Fibroblast of peridontal ligament (primary cell): ENCODE data around the gene STXBP1.
A peak's percentile ranks its signal among the peaks of the same experiment; 100 is the strongest.
"Not testable (repeated sequence)": the region's sequence is repeated elsewhere in the genome, so short reads cannot be mapped to it uniquely, and the experiment has no call there.

Experiments used
- DNase-seq: peaks from one replicate; pipeline ENCODE4 v3.0.0-alpha.2; 2010; ENCODE audit errors: extremely low read depth

STXBP1 gene

DNA sequence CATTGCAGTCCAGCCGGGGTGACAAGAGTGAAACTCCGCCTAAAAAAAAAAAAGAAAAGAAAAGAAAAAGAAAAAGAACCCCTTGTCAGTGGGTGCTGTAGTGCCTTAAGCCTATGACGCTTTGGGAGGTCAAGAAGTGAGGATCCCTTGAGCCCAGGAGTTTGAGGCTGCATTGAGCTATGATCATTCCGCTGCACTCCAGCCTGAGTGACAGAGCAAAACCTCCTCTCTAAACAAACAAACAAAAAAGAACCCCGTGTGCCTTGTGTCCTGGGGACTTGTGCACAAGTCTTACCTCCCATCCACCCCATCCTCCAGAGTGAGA, 33.5 kb upstream of the STXBP1 start:
- DNase-seq: no peak

DNA sequence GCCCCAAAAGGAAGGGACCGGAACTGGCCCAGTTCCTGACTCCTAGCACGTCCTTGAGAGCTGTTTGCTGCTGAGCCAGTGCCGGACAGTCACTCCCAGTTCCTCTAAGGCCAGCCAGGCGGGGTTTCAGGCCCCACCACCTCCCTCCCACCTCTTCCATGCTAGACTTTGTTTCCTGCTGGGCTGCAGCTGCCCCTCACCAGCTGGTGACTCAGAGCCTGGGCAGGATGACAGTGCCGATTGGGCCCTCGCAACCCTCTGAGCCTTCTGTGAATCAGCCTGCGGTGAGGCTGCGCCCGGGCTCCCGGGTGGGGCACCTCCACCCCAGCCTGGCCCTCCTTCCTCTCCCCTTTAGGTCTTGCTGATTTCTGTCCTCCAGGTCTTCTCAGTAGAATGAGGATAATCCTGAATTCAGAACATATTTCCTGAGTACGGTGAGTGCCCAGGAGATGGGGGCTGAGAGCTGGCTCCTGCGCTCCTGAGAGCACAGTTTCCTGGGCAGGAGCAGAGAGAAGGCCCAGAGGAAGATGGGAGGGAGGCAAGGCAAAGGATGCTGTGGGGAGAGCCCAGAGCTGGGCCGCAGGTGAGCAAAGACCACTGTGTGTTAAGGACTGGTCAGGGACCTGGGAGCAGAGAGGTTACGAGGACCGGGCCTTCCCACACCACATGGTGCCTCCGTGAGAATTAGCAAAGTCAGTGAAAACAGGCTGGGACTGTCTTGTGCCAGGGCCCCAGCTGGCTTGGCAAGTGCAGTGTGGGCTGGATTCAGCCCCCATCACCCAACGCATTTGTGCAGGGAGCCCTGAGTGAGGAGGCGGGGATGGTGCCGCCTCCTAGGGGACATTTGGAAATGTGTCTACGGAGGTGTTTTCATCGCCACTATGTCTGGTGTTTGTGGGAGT, 32.9 kb upstream of the STXBP1 start:
- peak; percentile 97 for DNase-seq

DNA sequence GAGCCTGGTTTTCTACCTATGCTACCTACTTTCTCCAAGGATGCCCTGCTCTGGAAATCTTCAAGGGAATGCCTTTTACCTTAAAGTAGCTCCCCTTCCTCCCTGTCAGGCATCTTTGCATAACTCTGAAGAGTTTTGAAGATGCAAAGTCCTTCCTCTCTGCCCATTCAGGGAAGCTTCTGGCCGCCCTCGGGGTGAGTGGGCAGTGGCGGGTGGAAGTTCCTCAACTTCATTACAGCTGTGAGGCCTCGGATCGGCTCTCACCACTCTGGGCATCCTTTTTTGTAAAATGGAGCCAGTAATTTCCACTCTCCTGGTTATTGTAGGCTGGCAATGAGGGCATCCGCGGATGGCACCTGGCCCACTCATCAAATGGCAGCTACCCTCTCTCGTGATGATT, 31.7 kb upstream of the STXBP1 start:
- DNase-seq: no peak

DNA sequence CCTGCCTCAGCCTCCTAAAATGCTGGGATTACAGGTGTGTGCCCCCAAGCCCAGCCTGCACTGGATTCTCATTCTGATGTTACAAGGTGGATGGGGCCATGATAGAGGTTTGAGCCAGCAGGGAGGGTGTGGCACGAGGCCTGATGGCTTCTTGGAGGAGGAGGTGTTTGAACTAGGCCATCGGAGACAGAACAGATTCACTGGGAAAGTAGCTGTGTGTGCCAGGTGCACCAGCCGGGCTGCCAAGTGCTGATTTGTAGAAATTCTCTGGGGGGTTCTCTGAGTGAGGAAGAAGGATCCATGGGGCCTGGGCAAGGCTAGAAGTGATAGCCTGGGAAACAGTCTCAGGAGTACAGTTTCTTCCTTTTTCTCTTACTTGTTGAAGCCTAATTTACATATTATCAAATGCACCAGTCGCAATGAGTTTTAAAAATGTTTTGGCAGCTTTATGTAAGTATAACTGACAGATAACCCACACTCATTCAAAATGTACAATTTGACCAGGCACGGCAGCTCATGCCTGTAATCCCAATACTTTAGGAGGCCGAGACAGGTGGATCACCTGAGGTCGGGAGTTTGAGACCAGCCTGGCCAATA, 31.1 kb upstream of the STXBP1 start:
- DNase-seq: no peak

DNA sequence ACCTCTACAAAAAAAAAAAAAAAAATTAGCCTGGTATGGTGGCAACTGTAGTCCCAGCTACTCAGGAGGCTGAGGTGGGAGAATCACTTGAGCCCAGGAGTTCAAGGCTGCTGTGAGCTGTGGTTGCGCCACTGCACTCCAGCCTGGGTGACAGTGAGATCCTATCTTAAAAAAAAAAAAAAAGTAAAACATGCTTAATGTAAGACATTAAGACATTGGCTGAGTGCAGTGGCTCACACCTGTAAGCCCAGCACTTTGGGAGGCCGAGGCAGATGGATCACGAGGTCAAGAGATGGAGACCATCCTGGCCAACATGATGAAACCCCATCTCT, 27.6 kb upstream of the STXBP1 start:
- not testable (repeated sequence) for DNase-seq

DNA sequence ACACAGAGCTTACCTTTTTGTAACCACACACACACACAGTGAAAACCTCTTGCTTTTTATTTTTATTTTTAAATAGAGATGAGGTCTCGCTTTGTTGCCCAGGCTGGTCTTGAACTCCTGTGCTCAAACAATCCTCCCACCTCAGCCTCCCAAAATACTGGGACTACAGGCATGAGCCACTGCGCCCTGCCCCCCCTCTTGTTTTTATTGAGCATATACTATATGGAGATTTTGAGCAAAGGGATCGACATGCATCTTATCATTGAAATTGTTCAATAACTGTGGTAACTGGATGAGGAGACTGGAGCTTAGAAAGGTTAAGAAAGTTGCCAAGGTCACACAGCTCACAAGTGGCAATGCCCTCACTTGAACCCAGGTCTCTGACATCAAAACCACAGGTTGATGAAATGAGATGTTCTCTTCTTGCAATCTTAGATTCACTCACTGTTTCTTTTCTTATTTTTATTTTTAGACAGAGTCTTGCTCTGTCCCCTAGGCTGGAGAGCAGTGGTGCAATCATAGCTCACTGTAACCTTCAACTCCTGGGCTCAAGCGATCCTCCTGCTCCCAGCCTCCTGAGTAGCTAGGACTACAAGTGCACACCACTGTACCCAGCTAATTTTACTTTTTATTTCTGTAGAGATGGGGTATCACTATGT, 26.8 kb upstream of the STXBP1 start:
- peak; percentile 28 for DNase-seq

DNA sequence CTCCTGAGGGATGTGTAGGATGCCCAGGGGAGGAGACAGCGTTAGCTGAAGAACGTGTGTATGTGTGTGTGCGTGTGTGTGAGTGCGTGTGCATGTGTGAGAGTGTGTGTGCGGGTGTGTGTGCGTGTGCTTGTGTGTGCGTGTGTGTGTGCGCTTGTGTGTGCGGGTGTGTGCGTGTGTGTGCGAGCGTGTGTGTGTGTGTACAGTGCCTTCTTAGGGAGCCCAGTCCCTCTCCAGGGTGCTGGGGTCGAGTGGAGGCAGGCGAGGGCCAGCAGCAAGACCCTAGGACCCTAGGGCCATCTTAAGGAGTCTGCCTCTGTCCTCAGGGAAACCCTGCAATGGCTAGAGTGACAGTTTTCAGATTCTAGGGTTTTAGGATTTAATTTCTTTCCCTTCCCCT, 26.0 kb upstream of the STXBP1 start:
- no peak for DNase-seq

DNA sequence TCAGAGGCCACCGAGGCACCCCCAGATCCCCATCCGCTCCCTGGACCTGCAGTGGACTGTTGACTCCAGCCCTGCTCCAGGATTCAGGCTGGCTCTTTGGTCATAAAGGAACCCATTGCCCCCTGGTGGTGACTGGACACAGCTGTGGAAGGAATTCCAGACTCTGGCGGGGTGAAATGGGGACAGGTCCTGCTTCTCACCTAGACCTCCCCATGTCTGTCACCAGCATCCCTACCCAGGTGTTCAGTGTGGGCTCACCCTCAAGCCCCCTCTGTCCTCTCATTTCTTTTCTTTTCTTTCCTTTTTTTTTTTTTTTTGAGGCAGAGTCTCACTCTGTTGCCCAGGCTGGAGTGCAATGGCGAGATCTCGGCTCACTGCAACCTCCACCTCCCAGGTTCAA, 25.5 kb upstream of the STXBP1 start:
- DNase-seq: peak; percentile 86

DNA sequence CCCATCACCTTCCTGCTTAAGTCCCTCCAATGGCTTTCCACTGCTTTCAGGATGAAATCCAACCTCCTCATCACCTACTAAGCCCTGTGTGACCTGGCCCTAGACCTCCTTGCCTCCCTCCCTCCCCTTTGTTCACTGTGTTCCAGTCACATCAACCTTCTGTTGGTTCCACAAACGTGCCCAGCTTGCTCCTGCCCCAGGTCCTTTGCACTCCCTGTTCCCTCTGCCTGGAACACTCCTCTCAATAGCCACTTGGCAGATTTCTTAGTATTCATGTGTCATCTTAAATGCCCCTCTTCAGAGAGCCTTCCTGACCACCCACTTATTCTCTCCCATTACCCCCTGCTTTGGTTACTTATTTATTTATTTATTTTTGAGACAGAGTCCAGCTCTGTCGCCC, 24.1 kb upstream of the STXBP1 start:
- DNase-seq: no peak

DNA sequence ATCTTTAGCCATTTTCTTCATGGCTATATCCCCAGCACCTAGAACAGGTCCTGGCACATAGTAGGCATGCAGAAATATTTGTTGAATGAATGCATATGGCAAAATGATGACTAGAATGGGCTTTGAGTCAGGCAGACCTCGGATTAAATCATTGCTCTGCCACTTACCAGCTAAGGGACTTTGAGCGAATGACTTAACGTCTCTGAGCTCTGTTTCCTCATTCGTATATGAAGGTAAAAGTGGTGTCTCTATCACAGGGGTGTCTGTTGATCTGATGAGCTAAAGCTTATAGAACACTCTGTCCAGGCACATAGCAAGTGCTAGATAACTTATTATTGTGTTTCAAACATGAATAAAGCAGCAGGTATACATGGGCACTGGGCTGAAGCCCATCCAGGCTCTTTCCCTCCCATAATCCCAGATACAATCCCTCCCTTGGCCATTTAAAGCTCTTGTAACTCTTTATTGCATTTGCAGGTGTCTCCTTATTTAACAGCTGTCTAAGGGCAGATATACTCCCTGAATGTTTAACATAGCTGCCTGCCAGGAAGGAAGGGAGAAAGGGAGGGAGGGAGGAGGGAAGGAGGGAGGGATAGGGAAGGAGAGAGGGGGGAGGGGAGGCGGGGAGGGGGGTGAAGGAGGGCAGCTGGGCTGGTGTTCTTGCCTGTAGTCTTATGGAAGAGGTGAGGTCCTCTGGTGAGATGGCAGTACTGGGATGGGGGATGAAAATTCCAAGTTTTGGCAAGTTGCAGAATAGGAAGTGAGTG, 23.2 kb upstream of the STXBP1 start:
- DNase-seq: no peak

DNA sequence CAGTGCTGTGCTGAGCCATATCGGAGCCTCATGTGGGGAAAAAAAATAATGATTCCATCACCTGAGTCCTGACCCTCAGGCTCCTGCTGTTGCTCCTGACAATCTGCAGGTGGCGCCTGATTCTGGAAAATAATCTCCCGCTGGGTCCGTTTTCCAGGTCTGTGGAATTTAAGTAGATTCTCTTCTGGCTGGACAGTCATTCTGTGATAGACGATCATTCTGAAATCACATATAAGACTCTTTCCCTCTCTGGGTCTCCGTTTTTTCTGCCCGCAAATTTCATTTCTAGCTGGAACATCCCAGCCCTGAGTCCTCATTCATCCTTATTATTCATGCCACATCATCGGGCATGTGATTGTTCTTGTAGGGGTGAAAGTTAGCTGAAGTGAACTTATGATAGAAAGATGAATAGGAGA, 22.1 kb upstream of the STXBP1 start:
- DNase-seq: peak; percentile 88

DNA sequence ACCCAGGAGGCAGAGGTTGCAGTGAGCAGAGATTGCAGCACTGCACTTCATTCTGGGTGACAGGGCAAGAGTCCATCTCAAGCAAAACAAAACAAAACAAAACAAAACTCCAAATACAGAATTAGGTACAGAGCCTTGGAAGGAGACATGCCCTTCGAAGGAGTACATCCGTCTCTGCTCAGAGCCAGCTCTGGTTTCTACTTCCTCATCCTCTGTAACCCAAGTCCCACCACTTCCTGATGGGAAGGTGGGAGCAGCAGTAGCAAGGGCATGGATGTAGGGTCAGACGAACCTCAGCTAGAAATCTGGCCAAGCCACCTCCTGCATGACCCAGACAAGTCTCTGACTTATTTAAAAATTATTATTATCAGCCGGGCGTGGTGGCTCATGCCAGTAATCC, 16.5 kb upstream of the STXBP1 start:
- DNase-seq: no peak

DNA sequence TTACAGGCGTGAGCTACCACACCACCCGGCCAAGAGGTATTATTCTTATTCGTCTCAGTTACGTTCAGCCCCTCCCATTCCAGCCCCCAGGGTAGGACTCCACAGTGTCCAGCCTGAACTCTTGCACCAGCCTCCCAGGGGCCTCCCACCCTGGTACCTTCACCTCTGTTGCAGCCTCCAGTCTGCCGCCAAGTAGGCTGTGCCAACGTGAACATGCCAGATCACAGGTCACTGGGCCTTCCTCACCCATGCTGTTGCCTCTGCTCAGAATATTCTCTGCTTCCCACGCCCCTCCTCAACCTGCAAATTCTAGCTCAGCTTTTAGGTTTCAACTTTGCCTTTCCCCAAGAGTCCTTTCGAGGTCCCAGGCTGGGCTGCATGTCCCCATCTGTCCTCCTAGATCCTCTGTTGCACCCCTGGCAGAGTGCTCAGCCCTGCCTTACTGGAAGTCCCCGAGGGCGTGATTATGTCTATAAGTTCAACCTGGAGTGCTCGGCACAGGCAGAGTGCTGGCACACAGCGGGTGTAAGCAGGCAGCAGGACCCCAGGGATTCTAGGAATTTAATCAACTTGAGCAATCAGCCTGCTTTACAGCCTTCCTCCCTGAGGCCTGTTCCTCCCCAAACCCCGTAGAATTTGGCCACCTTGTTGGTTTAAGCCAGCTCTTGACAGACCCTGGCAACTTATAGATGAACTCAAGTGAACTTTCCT, 13.1 kb upstream of the STXBP1 start:
- DNase-seq: peak; percentile 31

DNA sequence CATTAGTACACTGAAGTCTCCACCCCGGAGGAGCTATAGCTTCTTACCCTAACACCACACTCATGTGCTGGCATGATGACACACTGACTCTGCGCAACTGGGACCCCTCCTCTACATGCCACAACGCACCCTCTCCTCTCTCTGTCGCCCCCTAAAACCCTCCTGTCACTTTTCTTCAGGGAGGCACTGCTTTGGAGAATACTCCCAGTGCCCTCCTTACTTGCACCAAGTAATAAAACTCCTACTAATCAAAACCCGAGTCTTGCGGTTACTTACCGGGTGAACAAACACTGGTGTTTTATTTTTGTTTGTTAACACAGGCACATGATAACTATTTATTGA, 12.6 kb upstream of the STXBP1 start:
- DNase-seq: no peak

DNA sequence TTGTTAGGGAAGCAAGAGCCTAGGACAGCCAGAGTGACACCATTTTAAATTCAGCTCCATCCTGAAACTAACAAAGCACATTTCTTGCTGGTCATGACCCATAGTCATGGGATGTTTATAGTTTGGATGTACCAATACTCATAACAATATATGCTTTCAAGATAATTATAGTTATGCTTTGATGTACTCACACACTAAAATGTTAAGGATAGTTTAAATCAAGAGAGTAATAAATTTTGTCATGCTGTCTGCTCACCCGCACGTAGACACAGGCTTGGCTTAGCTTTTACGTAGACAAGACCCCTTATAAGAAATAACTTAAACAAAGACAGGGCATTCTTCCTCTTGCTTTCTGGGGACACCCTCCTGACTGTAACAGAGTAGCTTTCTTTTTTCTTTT, 8.9 kb upstream of the STXBP1 start:
- DNase-seq: no peak

DNA sequence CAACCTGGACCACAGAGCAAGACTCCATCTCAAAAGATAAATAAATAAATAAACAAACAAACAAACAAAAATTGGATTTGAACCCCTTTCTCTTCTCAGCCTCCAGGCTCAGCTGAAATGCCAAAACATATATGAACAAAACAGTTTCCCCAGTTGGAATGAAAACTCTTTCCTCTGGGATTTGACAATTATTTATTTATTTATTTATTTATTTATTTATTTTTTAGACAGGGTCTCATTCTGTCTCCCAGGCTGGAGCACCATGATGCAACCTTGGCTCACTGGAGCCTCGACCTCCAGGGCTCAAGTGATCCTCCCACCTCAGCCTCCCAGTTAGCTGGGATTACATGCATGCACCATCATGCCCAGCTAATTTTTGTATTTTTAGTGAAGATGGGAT, 6.0 kb upstream of the STXBP1 start:
- no peak for DNase-seq

DNA sequence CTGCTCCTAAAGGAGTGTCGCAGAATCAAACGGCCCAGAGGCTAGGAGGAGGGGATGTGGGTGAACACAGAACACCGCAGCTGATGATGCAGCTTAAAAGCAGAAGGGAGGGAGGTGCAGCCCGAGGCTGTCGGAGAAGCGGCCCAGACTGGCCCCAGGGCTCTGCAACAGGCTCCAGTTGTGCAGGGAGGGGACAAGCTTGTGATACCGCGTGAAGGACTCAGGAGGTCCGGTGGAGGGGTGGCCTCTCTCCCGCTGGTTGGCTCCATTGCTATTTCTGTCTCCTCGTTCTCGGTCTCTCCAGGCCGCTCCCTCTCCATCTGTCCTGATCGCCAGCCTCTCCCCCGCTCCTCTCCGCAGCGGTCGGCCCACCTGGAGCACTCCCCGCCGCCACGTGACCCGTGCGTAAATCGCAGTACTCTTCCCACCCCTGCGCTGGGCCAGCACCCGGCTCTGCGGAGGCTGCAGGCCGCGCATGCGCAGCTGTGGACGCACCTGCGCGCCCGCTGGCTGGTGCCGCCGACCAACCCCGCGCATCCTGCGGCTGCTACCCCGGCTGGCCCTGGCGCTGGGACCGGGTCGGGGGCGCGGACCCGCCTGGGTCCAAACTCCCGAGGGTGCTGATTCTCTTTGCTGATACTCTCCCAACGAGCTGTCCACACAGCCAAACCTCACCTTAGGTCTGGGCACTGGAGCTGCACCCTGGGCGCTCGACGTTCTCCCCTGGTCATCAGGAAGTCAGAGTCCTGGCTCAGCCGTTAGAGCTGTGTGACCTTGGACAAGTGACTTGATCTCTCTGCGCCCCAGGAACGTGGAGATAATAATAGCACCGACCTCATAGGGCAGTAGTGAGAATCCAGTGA, 3.7 kb upstream of the STXBP1 start:
- no peak for DNase-seq

DNA sequence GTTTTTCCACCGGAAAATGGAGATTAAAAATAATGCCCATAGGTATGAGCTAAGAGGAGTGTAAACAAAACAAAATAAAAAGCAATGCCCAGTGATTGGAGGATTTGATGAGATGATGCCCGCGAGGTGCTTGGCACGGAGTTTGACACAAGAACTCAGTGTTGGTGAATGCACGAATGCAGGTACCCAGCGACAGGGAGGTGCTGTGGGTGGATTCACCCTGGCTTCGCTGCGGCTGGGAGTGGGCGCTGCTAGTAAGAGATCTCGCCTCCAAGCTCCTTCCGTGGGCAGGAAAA, 526 bp upstream of the STXBP1 start:
- no peak for DNase-seq

DNA sequence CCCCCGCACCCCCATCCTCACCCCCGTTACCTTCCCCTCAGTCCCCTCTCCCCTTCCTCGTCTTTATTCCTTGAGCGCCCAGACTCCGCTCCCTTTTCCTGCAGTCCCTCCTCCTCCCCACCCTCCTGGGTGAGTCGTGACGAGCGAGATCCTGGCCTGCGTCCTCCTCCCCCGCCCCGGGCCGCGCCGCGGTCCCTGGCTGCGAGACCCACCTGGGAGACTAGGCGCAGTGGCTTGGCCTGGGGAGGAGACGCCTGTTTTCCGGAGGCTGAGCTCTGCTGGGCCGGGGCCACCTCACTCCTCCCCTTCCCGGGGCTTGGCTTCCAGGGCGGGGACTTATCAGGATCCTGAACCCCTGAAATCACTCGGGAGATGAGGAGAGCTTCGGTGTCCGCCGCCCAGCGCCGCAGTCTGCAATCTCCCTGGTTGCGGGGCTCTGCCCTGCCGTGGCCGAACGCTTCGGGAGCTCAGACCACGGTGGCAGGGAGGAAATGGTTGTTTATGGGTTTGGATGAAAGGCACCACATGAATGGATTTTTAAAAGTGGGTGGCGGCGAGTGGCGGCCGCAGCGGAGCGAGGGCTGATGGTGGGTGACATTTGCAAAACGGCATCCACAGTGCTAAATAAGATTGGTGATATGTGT, 984 bp downstream of the STXBP1 start:
- DNase-seq: peak; percentile 58

DNA sequence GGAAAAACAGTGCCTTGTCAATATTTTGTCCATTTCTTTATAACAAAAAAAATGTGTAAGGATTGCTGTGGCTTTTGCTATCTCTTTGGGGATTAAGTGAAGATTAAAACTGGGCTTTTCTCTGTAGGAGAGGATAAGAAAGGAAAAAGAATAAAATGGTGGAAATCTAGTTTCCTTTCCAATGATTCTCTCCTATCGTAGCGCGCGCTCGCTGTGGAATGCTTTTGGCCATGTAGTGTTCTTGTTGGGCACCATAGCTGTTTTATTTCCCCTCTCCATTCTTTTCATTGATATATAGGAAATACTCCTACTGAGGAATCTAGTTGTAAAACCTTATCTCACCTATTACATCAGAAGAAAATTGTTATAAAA, 1.5 kb downstream of the STXBP1 start:
- DNase-seq: no peak

DNA sequence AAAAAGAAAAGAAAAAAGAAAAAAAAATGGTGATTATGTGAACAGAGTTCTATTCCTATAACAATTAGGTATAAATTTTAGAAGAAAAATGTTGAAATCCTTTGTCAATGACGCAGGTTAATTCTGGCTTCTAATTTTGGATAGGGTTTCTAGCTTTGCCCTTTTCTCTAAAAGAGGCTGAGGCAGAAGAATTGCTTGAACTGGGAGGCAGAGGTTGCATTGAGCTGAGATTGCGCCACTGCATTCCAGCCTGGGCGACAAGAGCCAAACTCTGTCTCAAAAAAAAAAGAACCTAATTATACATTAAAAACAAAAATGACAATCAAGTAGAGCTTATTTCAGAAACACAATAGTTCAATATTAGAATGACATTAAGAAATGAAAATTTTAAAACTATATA, 2.9 kb downstream of the STXBP1 start:
- peak; percentile 20 for DNase-seq
